Activated CD4-positive, alpha-beta T cell treated with anti-CD3 and anti-CD28 coated beads, Interleukin-2, amount 10 ng/mL, durations not matched to agents 24 days and 14 days (primary cell): ENCODE data around the gene PCSK4. TPM values are rescaled to one million over a fixed set of nuclear protein-coding genes. Genes with fewer than 3 reads are reported as not detected.
"Not testable (repeated sequence)": the region's sequence is repeated elsewhere in the genome, so short reads cannot be mapped to it uniquely, and the experiment has no call there.

ENCODE experiments used
- DNase-seq: peaks from one replicate; pipeline ENCODE4 v3.0.0; 2022
- H3K27ac Mint-ChIP-seq: one replicate; pipeline ENCODE4 v1.8.0; 2022; ENCODE audit warnings: mild to moderate bottlenecking, mixed read lengths
- H3K27me3 Mint-ChIP-seq: one replicate; pipeline ENCODE4 v1.8.0; 2022; ENCODE audit warnings: mixed read lengths
- H3K36me3 Mint-ChIP-seq: one replicate; pipeline ENCODE4 v1.8.0; 2022; ENCODE audit warnings: low read depth, mild to moderate bottlenecking, mixed read lengths
- H3K4me1 Mint-ChIP-seq: one replicate; pipeline ENCODE4 v1.8.0; 2021; ENCODE audit warnings: mixed read lengths
- H3K4me3 Mint-ChIP-seq: one replicate; pipeline ENCODE4 v1.8.0; 2022; ENCODE audit warnings: mild to moderate bottlenecking, moderate library complexity, mixed read lengths
- H3K9me3 Mint-ChIP-seq: one replicate; pipeline ENCODE4 v1.8.0; 2021; ENCODE audit warnings: mixed read lengths
- intact Hi-C: fragments of 100-400 bp; cut with micrococcal nuclease; formaldehyde crosslinking; loops from one replicate; pipeline ENCODE4 v1.15.1; 2023
- total RNA-seq: library from RNA; stranded (reverse); gene quantifications from 2 replicates; pipeline ENCODE4 v1.2.3, GENCODE V29; 2022

The PCSK4 gene
- total RNA-seq, 1 donor from 2014 or later = 1.0 TPM

DNA sequence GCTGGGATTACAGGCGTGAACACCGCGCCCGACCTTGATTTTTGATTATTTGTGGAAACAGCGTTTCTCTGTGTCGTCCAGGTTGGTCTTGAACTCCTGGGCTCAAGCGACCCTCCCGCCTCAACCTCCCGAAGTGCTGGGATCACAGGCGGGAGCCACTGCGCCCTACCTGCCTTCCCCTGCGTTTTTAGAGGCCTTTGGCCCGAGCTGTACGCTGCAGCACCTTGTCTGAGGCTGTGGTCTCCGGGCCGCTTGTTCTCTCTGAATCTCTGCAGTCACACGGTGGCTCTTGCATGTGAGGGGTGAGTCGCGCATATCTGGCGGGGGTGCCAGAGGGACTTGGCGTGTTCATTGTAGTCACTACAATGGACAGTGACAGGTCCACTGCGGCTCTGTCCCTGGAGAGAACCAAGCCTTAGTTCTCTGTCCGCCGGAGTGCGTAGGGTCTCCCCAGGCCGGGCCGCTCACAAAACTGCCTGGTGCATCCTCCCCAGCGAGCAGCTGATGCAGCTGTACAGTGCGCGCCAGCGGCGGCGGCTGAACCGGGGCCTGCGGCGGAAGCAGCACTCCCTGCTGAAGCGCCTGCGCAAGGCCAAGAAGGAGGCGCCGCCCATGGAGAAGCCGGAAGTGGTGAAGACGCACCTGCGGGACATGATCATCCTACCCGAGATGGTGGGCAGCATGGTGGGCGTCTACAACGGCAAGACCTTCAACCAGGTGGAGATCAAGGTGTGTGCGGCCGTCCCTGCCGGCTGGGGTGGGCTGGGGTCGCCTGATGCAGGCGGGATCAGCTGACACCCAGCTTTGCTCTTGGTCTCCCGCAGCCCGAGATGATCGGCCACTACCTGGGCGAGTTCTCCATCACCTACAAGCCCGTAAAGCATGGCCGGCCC is 50.4 kb downstream of the PCSK4 start:
- H3K27me3 Mint-ChIP-seq, DNase-seq, H3K9me3 Mint-ChIP-seq: not testable (repeated sequence)
- intact Hi-C loops = loop anchor here (5.0 kb wide), 1 partner anchor 38 kb away; the partner anchor contains the start of gene C19orf25
- H3K4me1 Mint-ChIP-seq = peaks cover 21% of the 10 kb centered on the region
- H3K4me3 Mint-ChIP-seq = peak overlapping the region; percentile 93
- peaks cover 47% of the 10 kb centered on the region for H3K36me3 Mint-ChIP-seq
- H3K27ac Mint-ChIP-seq = peak overlapping the region; percentile 83

DNA sequence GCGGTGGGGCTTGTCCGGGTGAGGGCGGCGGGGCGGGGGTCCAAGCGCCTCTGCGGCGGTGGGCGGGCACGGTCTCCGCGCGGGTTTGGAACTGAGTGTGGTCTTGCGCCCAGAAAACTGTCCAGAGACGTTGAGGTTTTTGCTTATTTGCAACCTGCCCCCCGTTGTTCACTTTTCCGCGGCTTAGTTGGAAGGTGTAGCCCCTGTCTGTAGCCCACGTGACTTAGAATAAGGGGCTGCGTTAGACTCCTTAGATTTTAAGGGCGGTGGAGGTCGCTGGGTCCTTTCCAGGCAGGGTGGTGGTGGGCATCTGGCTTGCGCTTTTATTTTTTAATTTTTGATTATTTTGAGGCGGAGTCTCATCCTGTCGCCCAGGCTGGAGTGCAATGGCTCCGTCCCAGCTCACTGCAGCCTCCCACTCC is 51.2 kb downstream of the PCSK4 start:
- no peaks in the 10 kb centered on the region for H3K27me3 Mint-ChIP-seq
- peak overlapping the region; percentile 83 for H3K27ac Mint-ChIP-seq
- no peak for DNase-seq
- intact Hi-C loops = loop anchor here (1.0 to 5.0 kb wide), 2 partner anchors 32 to 38 kb away; partner anchors contain the start of genes C19orf25 and DAZAP1
- peaks cover 18% of the 10 kb centered on the region for H3K4me1 Mint-ChIP-seq
- peaks cover 47% of the 10 kb centered on the region for H3K36me3 Mint-ChIP-seq
- H3K9me3 Mint-ChIP-seq = no peaks in the 10 kb centered on the region
- H3K4me3 Mint-ChIP-seq = peak overlapping the region; percentile 93

DNA sequence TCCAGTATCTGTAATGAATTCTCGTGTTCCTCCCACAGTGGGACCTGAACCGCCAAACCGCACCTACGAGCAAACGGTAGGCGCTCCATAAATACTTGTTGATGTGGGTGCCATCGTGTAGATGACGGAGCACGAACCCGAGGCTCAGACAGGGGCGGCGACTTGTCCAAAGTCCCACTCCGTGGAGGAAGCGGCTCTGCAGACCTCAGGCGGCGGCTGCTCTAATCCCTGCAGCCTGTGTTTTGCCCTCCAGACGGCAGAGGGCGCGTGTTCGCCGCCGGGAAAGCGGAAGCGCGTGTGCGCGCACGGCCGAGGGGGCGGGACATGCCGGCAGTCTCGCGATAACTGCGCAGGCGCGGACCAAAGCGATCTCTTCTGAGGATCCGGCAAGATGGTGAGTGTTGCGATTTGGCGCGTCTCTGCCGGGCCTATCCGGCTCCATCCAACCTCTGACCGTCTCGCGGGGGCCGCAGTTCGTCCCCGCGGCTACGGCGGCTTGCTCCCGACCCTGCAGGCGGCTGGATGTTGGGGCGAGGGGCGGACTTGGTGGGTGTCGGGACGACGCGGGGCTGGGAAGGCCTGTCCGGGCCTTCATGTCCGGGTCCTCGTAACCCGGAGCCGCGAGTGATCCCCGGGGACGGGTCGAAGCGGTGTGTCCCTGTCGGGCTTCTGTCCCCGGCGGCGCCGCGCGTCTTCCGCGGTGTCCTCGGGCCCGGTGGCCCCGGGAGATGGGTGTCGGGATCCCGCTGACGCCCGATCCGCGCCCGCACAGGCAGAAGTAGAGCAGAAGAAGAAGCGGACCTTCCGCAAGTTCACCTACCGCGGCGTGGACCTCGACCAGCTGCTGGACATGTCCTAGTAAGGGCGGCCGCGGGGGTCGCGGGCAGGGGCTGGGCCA is 51.9 kb downstream of the PCSK4 start, which contains the start of gene RPS15:
Gene RPS15, plus strand, starts transcription at position 362 of the 898 bp plus-strand sequence. Its CDS starts 30 bp downstream, at position 392.
- Mint-ChIP-seq H3K9me3 (no peaks in the 10 kb centered on the region), H3K36me3 (peaks cover 47% of the 10 kb centered on the region), H3K4me3 (peak within 1 kb of the TSS; percentile 93), H3K27ac (peak within 1 kb of the TSS; percentile 100), H3K4me1 (peaks cover 18% of the 10 kb centered on the region), H3K27me3 (no peaks in the 10 kb centered on the region)
- DNase-seq = peak; percentile 99
- intact Hi-C loops = loop anchor here (1.0 to 5.0 kb wide), 2 partner anchors 31 to 39 kb away; partner anchors contain the start of genes C19orf25 and DAZAP1

- intact Hi-C loops = loop anchor here (1.0 to 5.0 kb wide), 2 partner anchors 30 to 40 kb away; partner anchors contain the start of genes C19orf25 and DAZAP1
- Mint-ChIP-seq H3K27me3 (no peaks in the 10 kb centered on the region), H3K9me3 (no peaks in the 10 kb centered on the region), H3K36me3 (peaks cover 49% of the 10 kb centered on the region), H3K4me1 (peaks cover 16% of the 10 kb centered on the region), H3K27ac (no peak overlapping the region), H3K4me3 (peak overlapping the region; percentile 93)
- no peak for DNase-seq
Observed at GRCh38 chr19:1437609-1438008, 52.5 kb downstream of the PCSK4 start.

DNA sequence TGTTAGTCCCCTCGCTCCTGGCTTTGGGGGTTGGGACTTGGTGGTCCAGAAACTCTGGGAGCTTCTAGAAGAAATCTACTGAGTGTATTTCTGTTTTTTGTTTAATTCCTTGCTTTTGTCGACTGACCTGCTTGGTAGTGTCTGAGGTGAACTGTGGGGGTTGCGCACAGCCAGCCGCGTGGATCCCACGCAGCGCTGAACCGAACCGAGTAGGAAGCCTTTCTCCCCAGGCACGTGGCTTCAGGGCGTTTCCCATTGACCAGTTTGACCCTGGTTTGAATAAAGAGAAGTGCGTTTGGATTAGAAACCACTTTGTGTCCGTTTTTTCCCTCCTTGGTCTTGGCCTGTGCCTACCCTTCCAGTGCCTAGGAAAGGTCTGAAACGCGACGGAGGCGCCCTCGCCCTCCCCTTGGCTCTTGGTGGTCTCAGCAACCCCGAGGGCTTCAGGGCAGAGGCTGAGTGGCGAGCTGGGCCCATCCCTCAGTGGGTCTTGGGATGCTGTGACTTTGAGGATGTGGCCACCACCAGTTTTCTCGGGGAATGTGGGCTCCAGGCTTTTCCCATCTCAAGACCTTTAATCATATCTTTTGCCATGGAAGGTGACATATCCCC is 54.7 kb downstream of the PCSK4 start:
- H3K27ac Mint-ChIP-seq = no peak overlapping the region
- peaks cover 39% of the 10 kb centered on the region for H3K36me3 Mint-ChIP-seq
- H3K4me3 Mint-ChIP-seq = no peak overlapping the region
- no peaks in the 10 kb centered on the region for H3K9me3 Mint-ChIP-seq
- H3K4me1 Mint-ChIP-seq = peaks cover 13% of the 10 kb centered on the region
- H3K27me3 Mint-ChIP-seq = no peaks in the 10 kb centered on the region
- DNase-seq = no peak
- intact Hi-C loops = loop anchor here (5.0 kb wide), 1 partner anchor 42 kb away; the partner anchor contains the start of gene C19orf25

DNA sequence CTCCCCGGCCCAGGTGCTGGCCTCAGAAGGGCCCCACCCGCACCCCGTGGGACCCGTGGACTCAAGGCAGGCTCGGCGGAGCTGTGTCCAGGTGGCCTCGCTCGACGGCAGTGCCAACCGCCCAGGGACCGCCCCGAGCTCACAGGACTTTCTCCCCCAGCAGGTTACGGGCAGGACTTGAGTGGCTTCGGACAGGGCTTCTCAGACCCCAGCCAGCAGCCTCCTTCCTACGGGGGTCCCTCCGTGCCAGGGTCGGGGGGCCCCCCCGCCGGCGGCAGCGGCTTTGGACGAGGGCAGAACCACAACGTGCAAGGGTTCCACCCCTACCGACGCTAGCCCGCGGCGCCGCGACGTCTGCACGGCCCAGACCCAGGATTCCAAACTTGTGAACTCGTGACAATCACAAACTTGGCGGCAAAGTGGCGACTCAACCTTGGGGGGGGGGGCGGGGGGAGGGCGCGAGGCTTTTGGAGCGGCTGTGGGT is 55.5 kb downstream of the PCSK4 start:
- Mint-ChIP-seq H3K36me3 (peaks cover 34% of the 10 kb centered on the region), H3K4me1 (peaks cover 9% of the 10 kb centered on the region), H3K27me3 (no peaks in the 10 kb centered on the region), H3K9me3 (no peaks in the 10 kb centered on the region), H3K27ac (no peak overlapping the region), H3K4me3 (no peak overlapping the region)
- DNase-seq = no peak
- intact Hi-C loops = loop anchor here (5.0 kb wide), 1 partner anchor 43 kb away; the partner anchor contains the start of gene C19orf25

DNA sequence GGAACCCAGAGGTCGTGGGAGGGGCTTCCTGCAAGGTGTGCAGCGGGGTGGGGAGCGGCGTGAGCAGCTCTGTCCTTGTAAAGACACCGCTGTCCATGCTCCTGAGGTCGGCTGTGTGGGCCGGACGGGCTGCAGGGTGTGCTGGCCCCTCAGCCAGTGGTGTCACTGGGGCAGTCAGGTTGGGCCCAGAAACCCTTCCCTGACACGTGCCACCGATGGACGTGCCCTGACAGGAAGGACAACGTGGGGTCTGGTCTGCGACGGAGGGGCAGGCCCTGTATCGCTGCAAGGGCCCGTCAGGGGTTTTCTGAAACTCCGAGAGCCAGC is 56.1 kb downstream of the PCSK4 start:
- Mint-ChIP-seq H3K4me3 (no peak overlapping the region), H3K36me3 (peaks cover 28% of the 10 kb centered on the region), H3K4me1 (peaks cover 8% of the 10 kb centered on the region), H3K27me3 (no peaks in the 10 kb centered on the region), H3K27ac (no peak overlapping the region), H3K9me3 (no peaks in the 10 kb centered on the region)
- no peak for DNase-seq
- intact Hi-C loops = no loop called here

- Mint-ChIP-seq H3K27me3 (no peaks in the 10 kb centered on the region), H3K27ac (no peak overlapping the region), H3K9me3 (no peaks in the 10 kb centered on the region), H3K36me3 (peaks cover 26% of the 10 kb centered on the region), H3K4me1 (peaks cover 8% of the 10 kb centered on the region), H3K4me3 (no peak overlapping the region)
- intact Hi-C loops = no loop called here
- DNase-seq = no peak
Observed at GRCh38 chr19:1433119-1434039, 56.8 kb downstream of the PCSK4 start.

GRCh38 chr19:1432507-1432887 is 57.7 kb downstream of the PCSK4 start:
- Mint-ChIP-seq H3K27ac (no peak overlapping the region), H3K9me3 (no peaks in the 10 kb centered on the region), H3K4me3 (no peak overlapping the region), H3K27me3 (no peaks in the 10 kb centered on the region), H3K4me1 (peaks cover under 1% of the 10 kb centered on the region), H3K36me3 (peaks cover 27% of the 10 kb centered on the region)
- intact Hi-C loops = no loop called here
- no peak for DNase-seq

DNA sequence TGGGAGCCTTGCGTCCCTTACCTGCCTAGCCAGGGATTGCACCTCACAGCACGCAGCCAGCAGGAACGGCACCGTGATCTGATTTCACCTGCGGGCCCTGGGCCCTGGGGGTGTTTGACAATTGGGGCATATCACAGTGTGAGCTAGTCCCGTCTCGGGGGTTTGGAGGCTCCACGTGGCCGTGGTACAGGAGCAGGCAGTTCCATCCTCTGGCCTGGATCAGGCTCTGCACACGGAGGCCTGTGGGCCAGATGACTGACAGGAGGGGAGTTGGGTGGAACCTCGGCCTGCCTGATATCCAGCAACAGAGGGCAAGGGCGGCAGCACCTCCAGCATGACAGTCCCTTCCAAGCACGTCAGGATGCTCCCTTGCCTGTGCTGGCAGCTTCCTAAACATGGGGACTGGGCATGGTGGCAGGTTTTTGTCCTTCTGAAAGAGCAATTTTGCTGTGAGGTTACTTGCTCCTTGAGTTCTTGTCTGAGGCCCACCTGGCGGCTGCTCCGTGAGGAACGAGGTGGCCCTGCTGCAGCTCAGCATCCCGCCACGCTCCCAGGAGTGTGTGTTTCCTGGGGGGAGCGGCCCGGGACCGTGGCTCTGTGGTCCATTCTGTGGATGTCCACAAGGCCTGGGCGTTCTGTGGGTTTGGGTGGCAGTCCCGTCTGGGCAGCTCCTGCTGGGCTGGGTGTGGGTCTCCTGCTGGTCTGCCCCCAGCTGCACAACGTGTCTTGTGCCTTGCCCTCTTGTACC is 58.2 kb downstream of the PCSK4 start:
- no peak for DNase-seq
- Mint-ChIP-seq H3K27ac (no peak overlapping the region), H3K27me3 (no peaks in the 10 kb centered on the region), H3K9me3 (no peaks in the 10 kb centered on the region), H3K36me3 (peaks cover 27% of the 10 kb centered on the region), H3K4me3 (no peak overlapping the region), H3K4me1 (no peaks in the 10 kb centered on the region)
- intact Hi-C loops = no loop called here
